GM12865 (cell line): ENCODE results near the gene ELOVL2.
"Not testable (repeated sequence)": the region's sequence is repeated elsewhere in the genome, so short reads cannot be mapped to it uniquely, and the experiment has no call there.

Experiments
- DNase-seq: peaks from one replicate; pipeline ENCODE4 v3.0.0; 2010; ENCODE audit warnings: low read depth
- H3K4me3 ChIP-seq: 2 replicates; pipeline ENCODE4 v1.5.1; 2011; ENCODE audit warnings: mild to moderate bottlenecking, low read depth, low read length, control low read depth
- CTCF ChIP-seq: IDR thresholded peaks from 2 replicates; pipeline ENCODE4 v1.5.1; 2011; ENCODE audit warnings: low read length, control low read depth, low read depth, inconsistent platforms; ENCODE audit not compliant: insufficient read depth; ENCODE audit errors: missing control alignments

ELOVL2 gene

DNA sequence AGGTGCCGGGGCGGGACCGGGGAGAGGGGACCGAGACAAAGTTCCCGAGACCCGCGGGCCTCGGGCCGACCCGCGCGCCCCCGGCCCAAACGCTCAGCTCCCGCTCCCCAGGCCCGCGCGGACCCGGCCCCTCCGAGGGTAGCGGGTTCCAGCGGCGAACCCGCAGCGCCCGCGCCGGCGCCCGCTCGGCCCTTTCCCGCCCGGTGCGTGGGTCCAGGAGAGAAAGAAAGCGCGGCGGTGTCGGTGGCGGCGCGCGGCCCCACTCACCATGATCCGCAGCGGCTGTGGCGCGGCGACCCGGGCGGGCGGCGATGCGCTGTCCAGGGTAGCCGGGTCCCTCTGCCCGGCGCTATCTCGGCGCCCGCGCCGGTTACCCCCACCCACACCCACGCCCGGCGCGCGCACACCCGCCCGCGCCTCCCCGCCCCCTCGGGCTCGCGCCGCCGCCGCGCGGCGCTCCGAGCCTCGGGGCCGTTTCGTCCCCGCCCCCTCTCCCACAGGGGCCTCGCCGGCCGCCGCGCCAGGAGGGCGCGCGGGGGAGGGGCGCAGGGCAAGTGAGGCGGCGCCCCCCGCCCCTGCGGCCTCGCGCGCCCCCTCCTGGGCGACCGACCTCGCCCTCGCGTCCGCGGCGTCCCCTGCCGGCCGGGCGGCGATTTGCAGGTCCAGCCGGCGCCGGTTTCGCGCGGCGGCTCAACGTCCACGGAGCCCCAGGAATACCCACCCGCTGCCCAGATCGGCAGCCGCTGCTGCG lies at the start of gene ELOVL2:
ELOVL2 (minus strand) TSS at position 345 of the 751 bp plus-strand sequence; CDS start at position 270, 75 bp downstream.
- TF ChIP-seq CTCF, result peak; percentile 53
- peak; percentile 12 for DNase-seq
- H3K4me3 ChIP-seq, result peak within 1 kb of the TSS; percentile 3; the same call in 1 of the 2 replicates

- H3K4me3 ChIP-seq, result peak overlapping the region; percentile 97
- no peak for TF ChIP-seq CTCF
- no peak for DNase-seq
Measured at GRCh38 chr6:11093376-11093625, 49.2 kb upstream of the ELOVL2 start.

DNA sequence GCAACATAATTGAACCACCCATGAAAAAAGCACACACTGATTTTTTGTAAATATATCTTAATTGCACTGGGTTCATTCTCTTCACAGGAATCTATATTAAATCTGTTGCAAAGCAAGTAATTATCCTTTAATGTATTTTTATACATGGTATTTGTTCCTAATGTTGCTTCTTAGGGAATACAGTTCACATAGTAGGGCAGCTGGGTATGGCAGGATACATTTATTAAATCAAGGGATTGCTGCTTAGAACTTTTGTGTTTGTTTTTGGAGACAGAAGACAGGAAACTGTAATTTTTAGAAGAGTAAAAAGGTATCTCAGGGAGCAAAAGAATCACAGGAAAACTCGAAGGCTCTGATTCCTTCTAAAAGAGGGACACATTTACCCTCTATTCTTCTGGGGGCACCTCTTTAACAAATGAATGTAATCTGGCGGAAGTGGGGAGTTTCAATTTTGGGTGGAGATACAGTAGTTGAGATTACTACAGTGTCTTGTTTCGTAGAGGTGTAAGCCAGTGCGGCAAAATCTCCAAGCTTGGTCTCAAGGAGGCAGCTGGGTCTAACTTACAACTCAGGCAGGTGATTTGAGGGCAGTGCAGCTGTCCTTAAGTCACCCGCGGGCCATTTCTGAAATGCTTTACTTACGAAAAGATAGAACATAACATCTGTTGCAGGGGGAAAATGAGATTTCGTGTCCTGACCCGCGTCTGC lies 48.7 kb upstream of the ELOVL2 start:
- peak; percentile 85 for DNase-seq

GRCh38 chr6:11091141-11091540 lies 47.0 kb upstream of the ELOVL2 start:
- DNase-seq, H3K4me3 ChIP-seq: not testable (repeated sequence)

More for the DNA sequence above, 48.7 kb upstream of the ELOVL2 start:
- H3K4me3 ChIP-seq, result peak overlapping the region; percentile 97
- TF ChIP-seq CTCF, result no peak

GRCh38 chr6:11089695-11090094 lies 45.6 kb upstream of the ELOVL2 start:
- no peak for TF ChIP-seq CTCF
- H3K4me3 ChIP-seq, result no peak overlapping the region
- DNase-seq, result no peak

- not testable (repeated sequence) for DNase-seq, H3K4me3 ChIP-seq
Measured at GRCh38 chr6:11087141-11087812, 43.2 kb upstream of the ELOVL2 start.

- no peak overlapping the region for H3K4me3 ChIP-seq
- DNase-seq, result no peak
- no peak for TF ChIP-seq CTCF
Measured at GRCh38 chr6:11085758-11086435, 41.8 kb upstream of the ELOVL2 start.
